SU-DHL-6 (cell line): Measurements from ENCODE around the gene CD8A.

ENCODE experiments used
- H2AFZ ChIP-seq: fragments of 200-600 bp; sonication (generic); 2 replicates; pipeline ENCODE4 v1.6.1; 2014; ENCODE audit warnings: low read depth, mild to moderate bottlenecking, moderate library complexity, mixed read lengths, antibody characterized with exemption, low read length; ENCODE audit not compliant: severe bottlenecking
- H3F3A ChIP-seq: fragments of 200-600 bp; shearing (Covaris generic); 2 replicates; pipeline ENCODE4 v1.6.0; 2016; ENCODE audit warnings: antibody characterized with exemption, mild to moderate bottlenecking; ENCODE audit not compliant: insufficient read depth
- H3K27ac ChIP-seq: fragments of 200-600 bp; sonication (generic); 2 replicates; pipeline ENCODE4 v1.5.1; 2016; ENCODE audit warnings: low read depth, mild to moderate bottlenecking, low read length, moderate library complexity, mixed read lengths
- H3K27me3 ChIP-seq: fragments of 200-600 bp; sonication (generic), shearing (Covaris generic); 2 replicates; pipeline ENCODE4 v1.6.0; 2014; ENCODE audit warnings: mild to moderate bottlenecking, low read length
- H3K36me3 ChIP-seq: fragments of 200-600 bp; sonication (generic); 2 replicates; pipeline ENCODE4 v1.6.1; 2014; ENCODE audit warnings: mild to moderate bottlenecking, low read length, mixed read lengths
- H3K4me2 ChIP-seq: fragments of 300-600, 200-600 bp; shearing (Covaris generic), sonication (generic); 2 replicates; pipeline ENCODE4 v1.6.0; 2014; ENCODE audit warnings: low read length, low read depth, mild to moderate bottlenecking; ENCODE audit not compliant: poor library complexity, severe bottlenecking
- H3K4me3 ChIP-seq: fragments of 200-600 bp; sonication (generic); 2 replicates; pipeline ENCODE4 v1.5.1; 2014; ENCODE audit warnings: antibody characterized with exemption, low read length, mild to moderate bottlenecking, mixed read lengths; ENCODE audit not compliant: insufficient read depth, poor library complexity, severe bottlenecking
- H3K79me2 ChIP-seq: fragments of 200-600 bp; sonication (generic); 2 replicates; pipeline ENCODE4 v1.6.1; 2014; ENCODE audit warnings: mild to moderate bottlenecking, low read length, moderate library complexity; ENCODE audit not compliant: insufficient read depth
- H3K9ac ChIP-seq: fragments of 200-600 bp; sonication (generic); 2 replicates; pipeline ENCODE4 v1.7.0; 2014; ENCODE audit warnings: mild to moderate bottlenecking, low read length
- H3K9me2 ChIP-seq: fragments of 200-600 bp; sonication (generic); replicated peaks from 2 replicates; pipeline ENCODE4 v1.6.1; 2014; ENCODE audit warnings: low read length; ENCODE audit not compliant: insufficient read depth
- H3K9me3 ChIP-seq: fragments of 200-600 bp; sonication (generic); 2 replicates; pipeline ENCODE4 v1.6.1; 2014; ENCODE audit warnings: low read length, mixed read lengths; ENCODE audit not compliant: insufficient read depth
- H4K20me1 ChIP-seq: fragments of 200-600 bp; sonication (generic); 2 replicates; pipeline ENCODE4 v1.6.1; 2014; ENCODE audit warnings: low read depth, mild to moderate bottlenecking, antibody characterized with exemption, low read length, moderate library complexity, mixed read lengths
- CTCF ChIP-seq: fragments of 200-600 bp; sonication (generic); IDR thresholded peaks from one replicate; pipeline ENCODE4 v1.5.1; 2017; ENCODE audit warnings: antibody characterized with exemption, mild to moderate bottlenecking, low read length, moderate library complexity; ENCODE audit not compliant: insufficient read depth, poor library complexity, severe bottlenecking
- EZH2phosphoT487 ChIP-seq: fragments of 200-600 bp; sonication (generic), shearing (Covaris generic); conservative IDR thresholded peaks from 2 replicates; pipeline ENCODE4 v1.6.1; 2018; ENCODE audit warnings: mild to moderate bottlenecking, antibody characterized with exemption, low read length, moderate library complexity, mixed read lengths

CD8A gene

DNA sequence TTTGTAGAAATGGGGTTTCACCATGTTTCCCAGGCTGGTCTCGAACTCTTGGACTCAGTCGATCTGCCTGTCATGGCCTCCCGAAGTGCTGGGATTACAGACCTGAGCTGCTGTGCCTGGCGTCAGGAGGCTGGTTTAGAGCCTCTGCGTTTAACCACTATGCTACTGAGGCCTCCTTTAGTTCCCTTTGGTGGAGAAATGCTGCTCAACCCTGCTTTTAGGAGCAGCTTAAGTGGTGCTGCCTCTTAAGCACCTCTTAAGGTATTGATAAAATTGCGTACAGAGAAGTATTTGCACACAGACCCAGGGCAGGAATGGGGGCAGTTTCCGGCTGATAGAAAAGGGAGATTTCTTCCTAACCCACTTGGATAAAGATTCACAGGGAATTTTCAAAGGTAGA, 8.0 kb downstream of the CD8A start:
- H3K36me3 ChIP-seq: no peaks in the 10 kb centered on the region
- H3K9me3 ChIP-seq: no peaks in the 10 kb centered on the region
- H3K27me3 ChIP-seq: no peaks in the 10 kb centered on the region
- no peak overlapping the region for H3K27ac ChIP-seq
- no peaks in the 10 kb centered on the region for H3K9me2 ChIP-seq
- H4K20me1 ChIP-seq: no peaks in the 10 kb centered on the region
- H3F3A ChIP-seq: no peaks in the 10 kb centered on the region
- H3K4me3 ChIP-seq: no peak overlapping the region
- no peaks in the 10 kb centered on the region for H3K79me2 ChIP-seq
- H2AFZ ChIP-seq: no peak overlapping the region
- H3K9ac ChIP-seq: no peak overlapping the region
- TF ChIP-seq EZH2phosphoT487 (no peak), CTCF (no peak)
- H3K4me2 ChIP-seq: no peak overlapping the region

GRCh38 chr2:86781363-86781762, 9.3 kb downstream of the CD8A start:
- H3K79me2 ChIP-seq: no peaks in the 10 kb centered on the region
- no peak overlapping the region for H2AFZ ChIP-seq
- H3K4me3 ChIP-seq: no peak overlapping the region
- H3F3A ChIP-seq: no peaks in the 10 kb centered on the region
- no peaks in the 10 kb centered on the region for H4K20me1 ChIP-seq
- H3K9me2 ChIP-seq: no peaks in the 10 kb centered on the region
- H3K9me3 ChIP-seq: no peaks in the 10 kb centered on the region
- no peaks in the 10 kb centered on the region for H3K36me3 ChIP-seq
- H3K4me2 ChIP-seq: no peak overlapping the region
- no peaks in the 10 kb centered on the region for H3K27me3 ChIP-seq
- no peak for TF ChIP-seq CTCF
- no peak for TF ChIP-seq EZH2phosphoT487
- no peak overlapping the region for H3K9ac ChIP-seq
- no peak overlapping the region for H3K27ac ChIP-seq

- no peaks in the 10 kb centered on the region for H3K9me2 ChIP-seq
- no peaks in the 10 kb centered on the region for H4K20me1 ChIP-seq
- no peaks in the 10 kb centered on the region for H3K9me3 ChIP-seq
- H3K27me3 ChIP-seq: no peaks in the 10 kb centered on the region
- no peak overlapping the region for H2AFZ ChIP-seq
- H3K79me2 ChIP-seq: no peaks in the 10 kb centered on the region
- TF ChIP-seq EZH2phosphoT487: no peak
- no peak for TF ChIP-seq CTCF
- no peak overlapping the region for H3K4me2 ChIP-seq
- no peak overlapping the region for H3K4me3 ChIP-seq
- H3K9ac ChIP-seq: no peak overlapping the region
- no peaks in the 10 kb centered on the region for H3K36me3 ChIP-seq
- no peaks in the 10 kb centered on the region for H3F3A ChIP-seq
- H3K27ac ChIP-seq: no peak overlapping the region
Measured at GRCh38 chr2:86779971-86780370, 10.7 kb downstream of the CD8A start.

GRCh38 chr2:86778957-86779356, 11.8 kb downstream of the CD8A start:
- no peaks in the 10 kb centered on the region for H3K9me2 ChIP-seq
- no peak overlapping the region for H3K9ac ChIP-seq
- H3K27ac ChIP-seq: no peak overlapping the region
- no peak for TF ChIP-seq CTCF
- TF ChIP-seq EZH2phosphoT487: no peak
- no peak overlapping the region for H2AFZ ChIP-seq
- H3F3A ChIP-seq: no peaks in the 10 kb centered on the region
- no peak overlapping the region for H3K4me2 ChIP-seq
- H3K9me3 ChIP-seq: no peaks in the 10 kb centered on the region
- H3K4me3 ChIP-seq: no peak overlapping the region
- H3K79me2 ChIP-seq: no peaks in the 10 kb centered on the region
- H4K20me1 ChIP-seq: no peaks in the 10 kb centered on the region
- H3K27me3 ChIP-seq: no peaks in the 10 kb centered on the region
- H3K36me3 ChIP-seq: peaks cover 2% of the 10 kb centered on the region; the same call in 1 of the 2 replicates
